IMR-90 (cell line): ENCODE data around the gene MALAT1. TPM values are rescaled to one million over a fixed set of nuclear protein-coding genes. Genes with fewer than 3 reads are reported as not detected.
A peak's percentile ranks its signal among the peaks of the same experiment; 100 is the strongest.

ENCODE experiments used
- CTCF ChIP-seq: conservative IDR thresholded peaks from 2 replicates; pipeline ENCODE4 v1.5.1; 2012; ENCODE audit warnings: mild to moderate bottlenecking, low read depth, low read length, improper control_type of control experiment
- polyA plus RNA-seq, 3 experiments: library from polyadenylated mRNA; depleted of rRNA; stranded (reverse); fragments of >200 nt; gene quantifications; 2 replicates each; pipeline ENCODE4 v1.2.3, GENCODE V29; 2012; ENCODE audit warnings: low replicate concordance in 1 of 3
- total RNA-seq: library from RNA; depleted of rRNA; stranded (reverse); fragments of >200 nt; gene quantifications from 2 replicates; pipeline ENCODE4 v1.2.3, GENCODE V29; 2012

Gene MALAT1
- total and polyA plus RNA-seq, 2 of the 4 experiments (the other 2 are of a cell fraction) = 636 to 3,569 TPM

GRCh38 chr11:65540290-65541092, 41.6 kb downstream of the MALAT1 start (continued):
- TF ChIP-seq CTCF = peak; percentile 88
